NT2/D1 (cell line): ENCODE measurements around the gene KLHL29.

Source experiments
- DNase-seq: peaks from one replicate; pipeline ENCODE4 v3.0.0-alpha.2; 2011; ENCODE audit warnings: low read depth, low spot score
- H3K27me3 ChIP-seq: 2 replicates; pipeline ENCODE4 v1.6.0; 2011; ENCODE audit warnings: mild to moderate bottlenecking; ENCODE audit not compliant: insufficient read length, insufficient read depth
- H3K36me3 ChIP-seq: 2 replicates; pipeline ENCODE4 v1.6.1; 2011; ENCODE audit warnings: mild to moderate bottlenecking, low read length, mixed read lengths; ENCODE audit not compliant: insufficient read depth, insufficient read length
- H3K4me1 ChIP-seq: 2 replicates; pipeline ENCODE4 v1.5.1; 2011; ENCODE audit not compliant: insufficient read depth, insufficient read length
- H3K4me3 ChIP-seq: 2 replicates; pipeline ENCODE4 v1.5.1; 2011; ENCODE audit warnings: low read depth; ENCODE audit not compliant: insufficient read length
- H3K9ac ChIP-seq: 2 replicates; pipeline ENCODE4 v1.6.0; 2011; ENCODE audit warnings: low read depth; ENCODE audit not compliant: insufficient read length
- H3K9me3 ChIP-seq: 2 replicates; pipeline ENCODE4 v1.5.1; 2011; ENCODE audit warnings: mild to moderate bottlenecking, low read length; ENCODE audit not compliant: insufficient read depth
- SUZ12 ChIP-seq: IDR thresholded peaks from 2 replicates; pipeline ENCODE4 v1.6.1; 2011; ENCODE audit not compliant: insufficient read length, insufficient read depth; ENCODE audit errors: extremely low read depth
- YY1 ChIP-seq: IDR thresholded peaks from 2 replicates; pipeline ENCODE4 v1.6.1; 2011; ENCODE audit not compliant: insufficient read length, insufficient read depth
- ZNF274 ChIP-seq: IDR thresholded peaks from 2 replicates; pipeline ENCODE4 v1.6.1; 2011; ENCODE audit warnings: mild to moderate bottlenecking, low read depth, low read length

The KLHL29 gene

GRCh38 chr2:23660237-23660636 is 275.3 kb downstream of the KLHL29 start:
- Histone ChIP-seq H3K27me3 (no peaks in the 10 kb centered on the region), H3K9me3 (no peaks in the 10 kb centered on the region), H3K36me3 (no peaks in the 10 kb centered on the region), H3K4me1 (peaks cover 5% of the 10 kb centered on the region), H3K9ac (no peak overlapping the region), H3K4me3 (no peak overlapping the region)
- no peak for DNase-seq
- no peak for TF ChIP-seq SUZ12
- TF ChIP-seq ZNF274: no peak
- no peak for TF ChIP-seq YY1

GRCh38 chr2:23661276-23662050 is 276.5 kb downstream of the KLHL29 start:
- Histone ChIP-seq H3K36me3 (no peaks in the 10 kb centered on the region), H3K9ac (no peak overlapping the region), H3K9me3 (no peaks in the 10 kb centered on the region), H3K27me3 (no peaks in the 10 kb centered on the region), H3K4me1 (peaks cover 5% of the 10 kb centered on the region), H3K4me3 (no peak overlapping the region)
- no peak for TF ChIP-seq SUZ12
- TF ChIP-seq ZNF274: no peak
- no peak for TF ChIP-seq YY1
- no peak for DNase-seq

- H3K9me3 ChIP-seq: no peaks in the 10 kb centered on the region
- H3K9ac ChIP-seq: no peak overlapping the region
- no peak for TF ChIP-seq ZNF274
- no peak for TF ChIP-seq SUZ12
- TF ChIP-seq YY1: no peak
- H3K27me3 ChIP-seq: no peaks in the 10 kb centered on the region
- no peak for DNase-seq
- H3K4me1 ChIP-seq: peaks cover 5% of the 10 kb centered on the region
- H3K4me3 ChIP-seq: no peak overlapping the region
- H3K36me3 ChIP-seq: no peaks in the 10 kb centered on the region
Measured at GRCh38 chr2:23662466-23662865, 277.5 kb downstream of the KLHL29 start.

- Histone ChIP-seq H3K36me3 (no peaks in the 10 kb centered on the region), H3K9me3 (no peaks in the 10 kb centered on the region), H3K27me3 (no peaks in the 10 kb centered on the region), H3K4me1 (peaks cover 2% of the 10 kb centered on the region), H3K9ac (no peak overlapping the region), H3K4me3 (no peak overlapping the region)
- DNase-seq: no peak
- no peak for TF ChIP-seq ZNF274
- TF ChIP-seq YY1: no peak
- no peak for TF ChIP-seq SUZ12
Measured at GRCh38 chr2:23662941-23663920, 278.3 kb downstream of the KLHL29 start.

- Histone ChIP-seq H3K9me3 (no peaks in the 10 kb centered on the region), H3K4me1 (peaks cover 1% of the 10 kb centered on the region), H3K9ac (no peak overlapping the region), H3K27me3 (no peaks in the 10 kb centered on the region), H3K4me3 (no peak overlapping the region), H3K36me3 (no peaks in the 10 kb centered on the region)
- no peak for DNase-seq
- TF ChIP-seq YY1 (no peak), SUZ12 (no peak), ZNF274 (no peak)
Measured at GRCh38 chr2:23664066-23664788, 279.2 kb downstream of the KLHL29 start.

DNA sequence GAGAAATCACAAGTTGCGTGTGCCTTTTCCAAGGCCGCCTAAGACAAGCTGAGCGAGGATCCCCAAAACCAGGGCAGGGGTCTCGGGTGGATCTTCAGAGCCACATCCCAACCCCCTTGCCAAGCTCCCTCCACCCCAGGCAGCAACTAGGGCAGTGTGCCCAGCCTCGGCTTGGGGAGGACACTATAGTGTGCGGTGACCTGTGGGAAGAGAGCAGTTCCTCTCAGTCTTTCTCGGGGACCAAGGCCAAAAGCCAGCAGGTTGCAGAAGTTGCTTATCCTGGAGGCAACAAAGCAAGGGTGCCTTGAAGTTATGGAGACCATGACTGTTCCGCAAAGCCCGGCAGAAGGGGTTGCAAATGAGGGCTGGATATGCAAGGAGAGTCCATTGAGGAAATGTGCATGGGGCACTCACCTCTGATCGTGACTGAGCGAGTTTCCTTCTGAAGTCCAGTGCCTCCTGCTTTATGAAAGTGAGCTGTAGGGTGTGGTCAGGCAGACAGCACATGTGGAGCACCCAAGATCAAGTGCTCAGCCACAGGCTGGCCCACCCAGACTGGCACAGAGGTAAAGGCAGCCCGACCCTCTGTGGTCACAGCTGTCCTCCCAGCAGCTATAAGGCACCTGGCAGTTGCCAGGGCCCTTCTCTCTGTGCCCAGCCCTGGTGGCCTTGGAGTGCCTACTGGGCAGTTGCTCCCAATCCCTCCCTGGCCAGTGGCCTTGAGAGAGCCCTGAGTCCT is 281.4 kb downstream of the KLHL29 start:
- H3K9me3 ChIP-seq: no peaks in the 10 kb centered on the region
- H3K36me3 ChIP-seq: no peaks in the 10 kb centered on the region
- H3K4me3 ChIP-seq: no peak overlapping the region
- H3K9ac ChIP-seq: no peak overlapping the region
- peaks cover 5% of the 10 kb centered on the region for H3K4me1 ChIP-seq
- no peak for DNase-seq
- no peaks in the 10 kb centered on the region for H3K27me3 ChIP-seq
- TF ChIP-seq ZNF274 (no peak), YY1 (no peak), SUZ12 (no peak)
